Suprapubic skin (tissue), 4 donors: ENCODE measurements around the gene WFDC5.

Experiments
- EP300 ChIP-seq: sonication (generic); formaldehyde crosslinking; IDR thresholded peaks from one replicate; pipeline ENCODE4 v1.6.1; 2017; ENCODE audit warnings: antibody characterized with exemption
- POLR2A ChIP-seq, 2 donors: fragments of 450-650 bp; IDR thresholded peaks; one replicate each; pipeline ENCODE4 v1.6.1; 2017; ENCODE audit warnings: antibody characterized with exemption in 2 of 2, mild to moderate bottlenecking in 2 of 2, moderate library complexity in 2 of 2
- POLR2AphosphoS5 ChIP-seq, 3 donors: sonication (generic); formaldehyde crosslinking; IDR thresholded peaks; one replicate each; pipeline ENCODE4 v1.6.1; 2017; ENCODE audit warnings: antibody characterized with exemption in 3 of 3
- TF ChIP-seq, protein P1 (sequence below), 2 donors: fragments of 200-600 bp in 1 of 2; fragments of 450-650 bp in 1 of 2; sonication (generic) in 1 of 2; IDR thresholded peaks; one replicate each; pipeline ENCODE4 v1.5.1; 2016 to 2019; ENCODE audit warnings: antibody characterized with exemption in 2 of 2, mild to moderate bottlenecking in 1 of 2, moderate library complexity in 1 of 2

- TF ChIP-seq POLR2A (IDR thresholded peaks at IDR 0.05) (no peak), POLR2AphosphoS5 (IDR thresholded peaks at IDR 0.05) (no peak), EP300 (no peak)
- TF ChIP-seq, protein P1, sequence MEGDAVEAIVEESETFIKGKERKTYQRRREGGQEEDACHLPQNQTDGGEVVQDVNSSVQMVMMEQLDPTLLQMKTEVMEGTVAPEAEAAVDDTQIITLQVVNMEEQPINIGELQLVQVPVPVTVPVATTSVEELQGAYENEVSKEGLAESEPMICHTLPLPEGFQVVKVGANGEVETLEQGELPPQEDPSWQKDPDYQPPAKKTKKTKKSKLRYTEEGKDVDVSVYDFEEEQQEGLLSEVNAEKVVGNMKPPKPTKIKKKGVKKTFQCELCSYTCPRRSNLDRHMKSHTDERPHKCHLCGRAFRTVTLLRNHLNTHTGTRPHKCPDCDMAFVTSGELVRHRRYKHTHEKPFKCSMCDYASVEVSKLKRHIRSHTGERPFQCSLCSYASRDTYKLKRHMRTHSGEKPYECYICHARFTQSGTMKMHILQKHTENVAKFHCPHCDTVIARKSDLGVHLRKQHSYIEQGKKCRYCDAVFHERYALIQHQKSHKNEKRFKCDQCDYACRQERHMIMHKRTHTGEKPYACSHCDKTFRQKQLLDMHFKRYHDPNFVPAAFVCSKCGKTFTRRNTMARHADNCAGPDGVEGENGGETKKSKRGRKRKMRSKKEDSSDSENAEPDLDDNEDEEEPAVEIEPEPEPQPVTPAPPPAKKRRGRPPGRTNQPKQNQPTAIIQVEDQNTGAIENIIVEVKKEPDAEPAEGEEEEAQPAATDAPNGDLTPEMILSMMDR (IDR thresholded peaks at IDR 0.05) = no peak
Observed at GRCh38 chr20:45072066-45072465, 42.9 kb downstream of the WFDC5 start.
